ENCODE measurements around the gene KIAA1671.

The KIAA1671 gene

DNA sequence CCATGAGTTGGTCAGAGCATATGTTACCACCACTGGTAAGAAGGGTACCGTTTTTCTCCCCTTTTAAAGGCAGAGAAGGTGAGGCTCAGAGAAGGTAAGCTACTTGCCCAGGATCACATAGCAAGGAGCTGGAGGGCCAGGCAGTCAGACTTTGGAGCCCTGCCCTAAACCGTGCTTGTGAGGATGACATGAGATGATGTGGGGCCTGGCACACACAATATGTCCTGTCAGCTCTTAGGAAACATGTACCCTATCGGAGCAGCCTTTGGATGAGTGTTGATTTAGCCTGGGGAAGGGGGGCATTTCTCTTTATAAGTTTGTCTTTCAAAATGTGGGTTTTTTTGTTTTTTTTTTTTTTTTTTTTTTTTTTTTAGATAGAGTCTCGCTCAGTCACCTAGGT, 146.7 kb downstream of the KIAA1671 start:
- no peaks in the 10 kb centered on the region for H3K36me3 ChIP-seq (ENCODE audit: insufficient read depth)
- TF ChIP-seq, protein P1, sequence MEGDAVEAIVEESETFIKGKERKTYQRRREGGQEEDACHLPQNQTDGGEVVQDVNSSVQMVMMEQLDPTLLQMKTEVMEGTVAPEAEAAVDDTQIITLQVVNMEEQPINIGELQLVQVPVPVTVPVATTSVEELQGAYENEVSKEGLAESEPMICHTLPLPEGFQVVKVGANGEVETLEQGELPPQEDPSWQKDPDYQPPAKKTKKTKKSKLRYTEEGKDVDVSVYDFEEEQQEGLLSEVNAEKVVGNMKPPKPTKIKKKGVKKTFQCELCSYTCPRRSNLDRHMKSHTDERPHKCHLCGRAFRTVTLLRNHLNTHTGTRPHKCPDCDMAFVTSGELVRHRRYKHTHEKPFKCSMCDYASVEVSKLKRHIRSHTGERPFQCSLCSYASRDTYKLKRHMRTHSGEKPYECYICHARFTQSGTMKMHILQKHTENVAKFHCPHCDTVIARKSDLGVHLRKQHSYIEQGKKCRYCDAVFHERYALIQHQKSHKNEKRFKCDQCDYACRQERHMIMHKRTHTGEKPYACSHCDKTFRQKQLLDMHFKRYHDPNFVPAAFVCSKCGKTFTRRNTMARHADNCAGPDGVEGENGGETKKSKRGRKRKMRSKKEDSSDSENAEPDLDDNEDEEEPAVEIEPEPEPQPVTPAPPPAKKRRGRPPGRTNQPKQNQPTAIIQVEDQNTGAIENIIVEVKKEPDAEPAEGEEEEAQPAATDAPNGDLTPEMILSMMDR (conservative IDR thresholded peaks at IDR 0.05; ENCODE audit: low read depth, low read length), result no peak
- H3K4me3 ChIP-seq (IDR thresholded peaks at IDR 0.05; ENCODE audit: insufficient read depth, low read depth, low read length), result no peak overlapping the region
- H3K79me2 ChIP-seq (ENCODE audit: insufficient read depth, low read depth), result no peaks in the 10 kb centered on the region
- no peak overlapping the region for H3K27ac ChIP-seq
- H4K20me1 ChIP-seq (ENCODE audit: insufficient read depth), result no peaks in the 10 kb centered on the region
- no peak overlapping the region for H2AFZ ChIP-seq (ENCODE audit: low read depth)
- no peak overlapping the region for H3K9ac ChIP-seq
- H3K27me3 ChIP-seq (ENCODE audit: insufficient read depth, low read depth), result no peaks in the 10 kb centered on the region
- no peak overlapping the region for H3K4me2 ChIP-seq
- no peaks in the 10 kb centered on the region for H3K4me1 ChIP-seq (ENCODE audit: low read depth, poor library complexity, severe bottlenecking)

DNA sequence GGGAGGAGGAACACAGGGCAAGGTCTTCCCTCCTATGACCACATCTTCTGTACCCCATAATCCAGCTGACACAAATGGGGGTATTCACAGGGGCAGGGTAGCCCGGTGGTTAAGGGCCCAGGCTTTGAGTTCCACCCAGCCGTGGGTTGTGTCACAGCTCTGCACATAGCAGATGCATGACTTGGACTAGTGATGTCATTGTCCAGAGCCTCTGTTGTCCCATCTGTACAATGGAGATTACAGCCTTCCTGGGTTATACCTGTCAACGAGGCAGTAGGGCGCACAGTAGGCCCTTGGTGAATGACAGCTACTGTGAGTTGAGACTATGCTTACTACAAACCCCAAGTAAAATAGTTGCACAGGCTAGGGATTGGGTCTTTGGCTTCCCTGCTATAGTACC, 147.9 kb downstream of the KIAA1671 start:
- Histone ChIP-seq H3K4me3 (IDR thresholded peaks at IDR 0.05; ENCODE audit: insufficient read depth, low read depth, low read length) (no peak overlapping the region), H3K4me1 (ENCODE audit: low read depth, poor library complexity, severe bottlenecking) (no peaks in the 10 kb centered on the region), H3K4me2 (no peak overlapping the region), H3K27me3 (ENCODE audit: insufficient read depth, low read depth) (no peaks in the 10 kb centered on the region), H3K27ac (no peak overlapping the region), H2AFZ (ENCODE audit: low read depth) (no peak overlapping the region), H3K36me3 (ENCODE audit: insufficient read depth) (no peaks in the 10 kb centered on the region), H3K79me2 (ENCODE audit: insufficient read depth, low read depth) (no peaks in the 10 kb centered on the region), H3K9ac (no peak overlapping the region), H4K20me1 (ENCODE audit: insufficient read depth) (no peaks in the 10 kb centered on the region)
- TF ChIP-seq, protein P1 (conservative IDR thresholded peaks at IDR 0.05; ENCODE audit: low read depth, low read length), result no peak

DNA sequence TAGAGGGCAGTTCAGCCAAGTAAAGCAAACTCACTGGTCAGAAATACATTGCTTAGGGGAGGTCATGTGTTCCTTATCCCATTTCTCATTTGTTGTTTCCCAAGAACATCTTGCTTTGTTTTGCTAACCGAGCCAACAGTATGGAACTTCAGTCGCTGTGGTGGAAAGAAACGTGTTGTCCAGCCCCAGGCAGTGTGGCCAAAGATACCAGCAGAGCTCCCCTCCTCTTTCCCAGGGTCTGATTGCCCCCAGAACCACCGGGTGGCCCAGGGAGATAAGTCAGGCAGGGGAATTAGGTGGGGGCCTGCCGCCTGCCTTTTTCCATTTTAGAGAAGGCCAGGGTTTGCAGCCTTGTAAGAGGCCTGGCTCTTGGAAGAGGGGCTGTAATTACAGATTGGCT, 148.4 kb downstream of the KIAA1671 start:
- H3K4me3 ChIP-seq (IDR thresholded peaks at IDR 0.05; ENCODE audit: insufficient read depth, low read depth, low read length), result no peak overlapping the region
- H3K4me2 ChIP-seq, result no peak overlapping the region
- TF ChIP-seq, protein P1 (conservative IDR thresholded peaks at IDR 0.05; ENCODE audit: low read depth, low read length), result no peak
- H3K27me3 ChIP-seq (ENCODE audit: insufficient read depth, low read depth), result no peaks in the 10 kb centered on the region
- H3K79me2 ChIP-seq (ENCODE audit: insufficient read depth, low read depth), result no peaks in the 10 kb centered on the region
- H3K4me1 ChIP-seq (ENCODE audit: low read depth, poor library complexity, severe bottlenecking), result no peaks in the 10 kb centered on the region
- no peak overlapping the region for H3K27ac ChIP-seq
- H3K9ac ChIP-seq, result no peak overlapping the region
- no peaks in the 10 kb centered on the region for H4K20me1 ChIP-seq (ENCODE audit: insufficient read depth)
- no peaks in the 10 kb centered on the region for H3K36me3 ChIP-seq (ENCODE audit: insufficient read depth)
- no peak overlapping the region for H2AFZ ChIP-seq (ENCODE audit: low read depth)

DNA sequence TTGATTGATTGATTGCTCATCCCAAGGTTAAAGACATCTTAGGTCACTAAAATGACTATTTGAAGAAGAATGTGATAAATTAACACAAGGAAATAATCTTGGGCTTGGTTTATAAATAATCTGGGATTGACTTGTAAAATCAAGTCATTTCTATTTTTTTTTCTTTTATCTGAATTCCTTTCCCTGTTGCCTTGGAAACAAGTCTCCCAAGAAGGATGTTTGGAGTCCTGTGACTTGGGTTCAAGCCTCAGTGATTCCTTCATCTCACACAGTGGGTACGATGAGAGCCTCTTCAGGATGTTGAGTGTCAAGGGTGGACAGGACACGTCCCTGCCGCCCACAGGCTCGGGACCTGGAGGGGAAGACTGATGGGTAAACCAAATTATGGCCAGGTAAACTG, 149.0 kb downstream of the KIAA1671 start:
- Histone ChIP-seq H3K4me3 (IDR thresholded peaks at IDR 0.05; ENCODE audit: insufficient read depth, low read depth, low read length) (no peak overlapping the region), H3K4me2 (no peak overlapping the region), H3K4me1 (ENCODE audit: low read depth, poor library complexity, severe bottlenecking) (no peaks in the 10 kb centered on the region), H3K27me3 (ENCODE audit: insufficient read depth, low read depth) (no peaks in the 10 kb centered on the region), H4K20me1 (ENCODE audit: insufficient read depth) (no peaks in the 10 kb centered on the region), H2AFZ (ENCODE audit: low read depth) (no peak overlapping the region), H3K27ac (no peak overlapping the region), H3K9ac (no peak overlapping the region), H3K36me3 (ENCODE audit: insufficient read depth) (no peaks in the 10 kb centered on the region), H3K79me2 (ENCODE audit: insufficient read depth, low read depth) (no peaks in the 10 kb centered on the region)
- TF ChIP-seq, protein P1 (conservative IDR thresholded peaks at IDR 0.05; ENCODE audit: low read depth, low read length), result no peak

Data from KMS-11 (cell line).